Immature natural killer cell (primary cell): ENCODE measurements around the gene HNRNPU. TPM values are rescaled to one million over a fixed set of nuclear protein-coding genes. Genes with fewer than 3 reads are reported as not detected.
A peak's percentile ranks its signal among the peaks of the same experiment; 100 is the strongest.

Experiments
- DNase-seq, 3 donors: peaks; one replicate each; pipeline ENCODE4 v3.0.0; 2022; ENCODE audit warnings: mixed read lengths in 1 of 3
- H3K27ac Mint-ChIP-seq, 6 donors: one replicate each; pipeline ENCODE4 v1.8.0; 2020; ENCODE audit warnings: mixed read lengths in 6 of 6, mild to moderate bottlenecking in 5 of 6, inconsistent platforms in 4 of 6, moderate library complexity in 3 of 6
- H3K27me3 Mint-ChIP-seq, 3 donors: one replicate each; pipeline ENCODE4 v1.8.0; 2020 to 2021; ENCODE audit warnings: low read depth in 3 of 3, mild to moderate bottlenecking in 3 of 3, mixed read lengths in 3 of 3, moderate library complexity in 3 of 3, inconsistent platforms in 1 of 3
- H3K36me3 Mint-ChIP-seq, 3 donors: one replicate each; pipeline ENCODE4 v1.8.0; 2020; ENCODE audit warnings: mixed read lengths in 3 of 3, inconsistent platforms in 2 of 3, mild to moderate bottlenecking in 2 of 3
- H3K4me1 Mint-ChIP-seq, 2 donors: one replicate each; pipeline ENCODE4 v1.8.0; 2020; ENCODE audit warnings: inconsistent platforms in 2 of 2, mild to moderate bottlenecking in 2 of 2, mixed read lengths in 2 of 2, moderate library complexity in 1 of 2
- H3K4me3 Mint-ChIP-seq, 5 donors: one replicate each; pipeline ENCODE4 v1.8.0; 2020; ENCODE audit warnings: mild to moderate bottlenecking in 5 of 5, mixed read lengths in 5 of 5, inconsistent platforms in 3 of 5, moderate library complexity in 3 of 5
- H3K9me3 Mint-ChIP-seq, 6 donors: one replicate each; pipeline ENCODE4 v1.8.0; 2020; ENCODE audit warnings: mild to moderate bottlenecking in 6 of 6, mixed read lengths in 6 of 6, inconsistent platforms in 4 of 6, moderate library complexity in 3 of 6
- polyA plus RNA-seq, 3 donors: library from polyadenylated mRNA; unstranded; fragments of 300-500 nt; fragmentation: Illumina TruSeq; gene quantifications; one replicate each; pipeline ENCODE4 v1.2.3, GENCODE V29; 2021

HNRNPU gene
- polyA plus RNA-seq, 3 donors from 2014 or later, result 110 to 398 (median 137) TPM

- Mint-ChIP-seq H3K27ac (peak overlapping the region; percentile 8 to 71 (median 24)), H3K27me3 (peaks cover 14 to 31% (median 23%) of the 10 kb centered on the region in 3 donors), H3K4me3 (no peak overlapping the region), H3K36me3 (peaks cover 42 to 67% (median 64%) of the 10 kb centered on the region in 3 donors), H3K9me3 (no peaks in the 10 kb centered on the region), H3K4me1 (peaks cover 78 to 94% of the 10 kb centered on the region in 2 donors)
- DNase-seq, result no peak
Measured at GRCh38 chr1:244858357-244858756, 6.0 kb downstream of the HNRNPU start.

GRCh38 chr1:244857761-244858160 is 6.6 kb downstream of the HNRNPU start:
- no peak overlapping the region for H3K4me3 Mint-ChIP-seq
- H3K36me3 Mint-ChIP-seq, result peaks cover 42 to 67% (median 64%) of the 10 kb centered on the region in 3 donors
- H3K27ac Mint-ChIP-seq, result peak overlapping the region in 5 of 6 donors; percentile 8 to 71 (median 56)
- no peak for DNase-seq
- H3K9me3 Mint-ChIP-seq, result no peaks in the 10 kb centered on the region
- H3K4me1 Mint-ChIP-seq, result peaks cover 77 to 97% of the 10 kb centered on the region in 2 donors
- H3K27me3 Mint-ChIP-seq, result peaks cover 11 to 25% (median 17%) of the 10 kb centered on the region in 3 donors

- H3K4me3 Mint-ChIP-seq, result peak overlapping the region; percentile 1 to 65 (median 49)
Measured at GRCh38 chr1:244854865-244855578, 9.3 kb downstream of the HNRNPU start.

GRCh38 chr1:244854166-244854565 is 10.2 kb downstream of the HNRNPU start:
- H3K27ac Mint-ChIP-seq, result peak overlapping the region; percentile 36 to 88 (median 64)

More at GRCh38 chr1:244854865-244855578, 9.3 kb downstream of the HNRNPU start:
- peak overlapping the region; percentile 15 to 88 (median 70) for H3K27ac Mint-ChIP-seq
- peaks cover 2 to 7% (median 4%) of the 10 kb centered on the region in 3 donors for H3K27me3 Mint-ChIP-seq
- H3K4me1 Mint-ChIP-seq, result peaks cover 67 to 97% of the 10 kb centered on the region in 2 donors
- H3K36me3 Mint-ChIP-seq, result peaks cover 35 to 60% (median 55%) of the 10 kb centered on the region in 3 donors
- peak in 1 of 3 donors; percentile 18 for DNase-seq
- no peaks in the 10 kb centered on the region for H3K9me3 Mint-ChIP-seq

GRCh38 chr1:244852694-244853093 is 11.6 kb downstream of the HNRNPU start:
- H3K4me3 Mint-ChIP-seq, result no peak overlapping the region
- no peaks in the 10 kb centered on the region for H3K9me3 Mint-ChIP-seq
- H3K4me1 Mint-ChIP-seq, result peaks cover 56 to 96% of the 10 kb centered on the region in 2 donors
- DNase-seq, result no peak
- H3K36me3 Mint-ChIP-seq, result peaks cover 24 to 52% (median 50%) of the 10 kb centered on the region in 3 donors
- H3K27ac Mint-ChIP-seq, result peak overlapping the region in 4 of 6 donors; percentile 30 to 74 (median 46)
- H3K27me3 Mint-ChIP-seq, result peaks cover 2 to 5% (median 4%) of the 10 kb centered on the region in 3 donors

More at GRCh38 chr1:244854166-244854565, 10.2 kb downstream of the HNRNPU start:
- H3K36me3 Mint-ChIP-seq, result peaks cover 35 to 58% (median 55%) of the 10 kb centered on the region in 3 donors
- no peaks in the 10 kb centered on the region for H3K9me3 Mint-ChIP-seq
- H3K27me3 Mint-ChIP-seq, result peaks cover 2 to 7% (median 4%) of the 10 kb centered on the region in 3 donors
- peak overlapping the region; percentile 16 to 65 (median 54) for H3K4me3 Mint-ChIP-seq
- no peak for DNase-seq
- peaks cover 67 to 97% of the 10 kb centered on the region in 2 donors for H3K4me1 Mint-ChIP-seq

GRCh38 chr1:244851546-244852231 is 12.7 kb downstream of the HNRNPU start:
- no peak for DNase-seq
- Mint-ChIP-seq H3K36me3 (peaks cover 18 to 44% (median 43%) of the 10 kb centered on the region in 3 donors), H3K27me3 (peaks cover 0 to 4% (median 4%) of the 10 kb centered on the region in 3 donors), H3K4me1 (peaks cover 50 to 92% of the 10 kb centered on the region in 2 donors), H3K9me3 (no peaks in the 10 kb centered on the region), H3K27ac (peak overlapping the region in 4 of 6 donors; percentile 37 to 74 (median 49)), H3K4me3 (no peak overlapping the region)

- Mint-ChIP-seq H3K4me1 (peaks cover 44 to 87% of the 10 kb centered on the region in 2 donors), H3K4me3 (no peak overlapping the region), H3K36me3 (peaks cover 15 to 43% (median 42%) of the 10 kb centered on the region in 3 donors), H3K9me3 (no peaks in the 10 kb centered on the region), H3K27ac (peak overlapping the region; percentile 21 to 65 (median 43)), H3K27me3 (peaks cover 0 to 4% (median 2%) of the 10 kb centered on the region in 3 donors)
- DNase-seq, result no peak
Measured at GRCh38 chr1:244850896-244851295, 13.4 kb downstream of the HNRNPU start.

- no peak for DNase-seq
- Mint-ChIP-seq H3K27ac (peak overlapping the region in 5 of 6 donors; percentile 23 to 65 (median 63)), H3K27me3 (peaks cover 0 to 4% (median 0%) of the 10 kb centered on the region in 3 donors), H3K4me1 (peaks cover 38 to 81% of the 10 kb centered on the region in 2 donors), H3K9me3 (no peaks in the 10 kb centered on the region), H3K4me3 (no peak overlapping the region), H3K36me3 (peaks cover 9 to 43% (median 38%) of the 10 kb centered on the region in 3 donors)
Measured at GRCh38 chr1:244850099-244850852, 14.1 kb downstream of the HNRNPU start.

- peaks cover 0 to 2% (median 0%) of the 10 kb centered on the region in 3 donors for H3K27me3 Mint-ChIP-seq
- no peaks in the 10 kb centered on the region for H3K9me3 Mint-ChIP-seq
- H3K36me3 Mint-ChIP-seq, result peaks cover 8 to 44% (median 29%) of the 10 kb centered on the region in 3 donors
- peak overlapping the region in 5 of 6 donors; percentile 1 to 77 (median 63) for H3K27ac Mint-ChIP-seq
- peaks cover 29 to 71% of the 10 kb centered on the region in 2 donors for H3K4me1 Mint-ChIP-seq
- no peak for DNase-seq
- H3K4me3 Mint-ChIP-seq, result no peak overlapping the region
Measured at GRCh38 chr1:244849189-244849866, 15.0 kb downstream of the HNRNPU start.

GRCh38 chr1:244846653-244847052 is 17.7 kb downstream of the HNRNPU start:
- Mint-ChIP-seq H3K36me3 (peaks cover 7 to 42% (median 23%) of the 10 kb centered on the region in 3 donors), H3K27me3 (peaks cover 0 to 2% (median 0%) of the 10 kb centered on the region in 3 donors), H3K4me3 (no peak overlapping the region), H3K4me1 (peaks cover 21 to 71% of the 10 kb centered on the region in 2 donors), H3K27ac (peak overlapping the region in 4 of 6 donors; percentile 34 to 83 (median 38)), H3K9me3 (no peaks in the 10 kb centered on the region)
- DNase-seq, result no peak

GRCh38 chr1:244844155-244845121 is 19.9 kb downstream of the HNRNPU start:
- no peaks in the 10 kb centered on the region for H3K9me3 Mint-ChIP-seq
- peaks cover 0 to 2% (median 0%) of the 10 kb centered on the region in 3 donors for H3K27me3 Mint-ChIP-seq
- H3K4me3 Mint-ChIP-seq, result no peak overlapping the region
- H3K4me1 Mint-ChIP-seq, result peaks cover 24 to 71% of the 10 kb centered on the region in 2 donors
- no peak for DNase-seq
- peaks cover 7 to 48% (median 23%) of the 10 kb centered on the region in 3 donors for H3K36me3 Mint-ChIP-seq
- H3K27ac Mint-ChIP-seq, result peak overlapping the region in 5 of 6 donors; percentile 5 to 76 (median 40)
